ENCODE data around the gene ANXA3.

Gene ANXA3

DNA sequence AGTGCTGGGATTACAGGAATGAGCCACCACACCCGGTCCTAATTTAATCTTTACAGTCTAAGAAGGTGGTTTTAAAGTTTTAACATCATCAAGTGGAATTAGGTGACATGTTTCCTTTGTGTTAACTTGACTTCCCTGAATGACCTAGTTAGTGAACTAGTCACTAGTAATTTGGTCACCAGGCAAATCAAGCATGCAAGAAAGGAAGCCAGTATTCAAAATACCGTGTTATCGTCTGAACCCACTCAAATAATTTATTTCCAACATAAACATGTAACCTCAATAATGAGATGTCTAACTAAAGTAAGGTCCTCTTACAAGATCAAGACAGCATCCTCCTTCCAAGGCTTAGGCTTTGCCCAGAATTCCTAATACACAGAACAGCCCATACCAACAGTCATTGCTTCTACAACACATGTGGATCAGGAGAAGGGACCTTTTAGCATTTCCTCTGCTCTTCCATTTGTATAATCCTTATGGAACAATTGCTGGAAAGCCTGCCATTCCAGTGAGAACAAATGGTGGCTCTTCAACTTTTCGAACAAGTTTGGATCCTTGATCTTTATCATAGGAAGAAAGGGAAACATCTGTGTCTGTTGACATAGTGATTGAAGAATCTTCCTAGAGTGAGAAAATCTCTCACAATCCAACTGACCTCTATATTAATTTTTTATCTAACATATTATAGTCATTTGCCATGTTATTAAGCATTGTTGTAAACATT lies 97.2 kb downstream of the ANXA3 start:
- no peak for DNase-seq

DNA sequence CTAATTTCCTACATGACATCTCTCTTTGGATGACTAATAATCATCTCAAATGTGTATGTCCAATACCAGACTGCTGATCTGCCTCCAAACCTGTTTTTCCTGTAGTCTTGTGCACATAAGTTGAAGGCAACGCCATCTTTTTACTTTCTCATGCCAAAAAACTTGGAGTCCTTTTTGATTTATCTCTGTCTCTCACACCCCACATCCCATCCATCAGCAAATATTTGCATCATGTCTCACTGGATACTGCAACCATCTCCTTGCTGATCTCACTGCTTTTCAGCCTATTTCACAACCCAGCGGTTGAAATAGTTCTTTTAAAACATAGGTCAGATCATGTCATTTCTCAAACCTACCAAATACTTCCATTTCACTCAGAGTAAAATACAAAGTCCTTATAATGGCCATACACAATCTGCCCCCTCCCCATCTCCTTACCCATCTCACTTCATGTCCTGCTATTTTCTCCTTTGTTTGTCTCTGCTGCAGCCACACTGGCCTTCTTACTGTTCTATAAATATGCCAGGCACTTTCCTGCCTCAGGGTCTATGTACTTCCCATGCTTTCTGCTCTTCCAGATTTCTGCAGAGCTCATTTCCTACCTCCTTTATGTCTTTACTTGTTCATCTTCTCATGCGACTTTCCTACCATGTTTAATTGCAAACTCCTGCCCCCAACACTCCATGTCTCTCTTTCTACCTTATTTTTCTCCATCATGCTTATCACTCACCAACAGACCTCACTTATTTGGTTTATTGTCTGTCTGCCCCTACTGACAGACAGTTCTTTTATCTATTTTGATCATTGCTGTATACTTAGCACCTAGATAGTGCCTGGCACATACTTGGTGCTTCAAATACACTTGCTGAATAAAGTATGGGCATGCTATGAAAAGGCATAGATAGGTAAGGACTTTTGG lies 98.8 kb downstream of the ANXA3 start:
- no peak for DNase-seq

GRCh38 chr4:78651250-78651860 lies 99.8 kb downstream of the ANXA3 start:
- no peak for DNase-seq

DNA sequence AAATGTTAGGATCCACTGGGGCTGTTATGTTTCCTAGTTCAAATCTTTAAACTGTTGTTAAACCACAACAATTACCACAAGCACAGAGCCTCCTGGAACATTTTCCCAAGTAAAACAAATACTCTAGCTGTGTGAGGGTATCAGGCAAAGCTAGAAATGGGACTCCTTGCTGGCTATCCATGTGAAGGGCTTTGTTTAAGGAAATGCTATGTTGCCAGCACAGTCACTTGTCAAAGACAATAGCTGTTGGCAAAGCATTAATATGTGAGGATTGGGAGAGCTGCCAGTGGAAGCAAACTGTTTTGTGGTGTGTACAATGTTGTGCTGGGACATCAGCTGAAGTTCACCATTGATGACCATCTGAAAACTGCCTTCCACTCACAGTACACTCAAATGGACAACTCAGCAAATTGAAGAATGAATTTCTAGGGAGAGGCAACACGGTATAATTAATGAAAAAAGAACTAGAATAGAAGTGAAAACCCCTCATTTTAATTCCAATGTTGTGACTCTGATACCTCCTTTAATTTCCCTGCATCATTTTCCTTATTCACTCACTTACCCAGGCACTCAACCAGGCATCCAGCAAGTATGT lies 100.8 kb downstream of the ANXA3 start:
- DNase-seq, result no peak

- no peak for DNase-seq
These were observed 102.1 kb downstream of the ANXA3 start for GRCh38 chr4:78653655-78654054.

DNA sequence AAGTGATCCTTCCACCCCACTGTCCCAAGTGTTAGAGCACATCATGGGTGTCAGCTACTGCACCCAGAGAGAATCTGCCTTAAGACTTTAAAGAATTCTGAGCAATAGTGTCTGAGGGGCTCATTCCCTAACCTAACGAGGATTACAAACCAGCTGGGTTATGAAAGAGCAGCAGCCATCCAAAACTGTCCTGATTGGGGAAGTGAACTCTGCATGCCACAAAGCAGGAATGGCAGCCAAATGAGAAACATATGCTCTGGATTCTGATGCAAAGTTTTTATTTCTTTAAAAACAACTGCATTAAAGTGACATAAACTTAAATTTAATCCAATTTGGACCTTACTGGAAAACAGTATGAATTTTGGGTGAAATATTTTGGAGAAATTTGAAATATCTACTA lies 103.2 kb downstream of the ANXA3 start:
- no peak for DNase-seq

DNA sequence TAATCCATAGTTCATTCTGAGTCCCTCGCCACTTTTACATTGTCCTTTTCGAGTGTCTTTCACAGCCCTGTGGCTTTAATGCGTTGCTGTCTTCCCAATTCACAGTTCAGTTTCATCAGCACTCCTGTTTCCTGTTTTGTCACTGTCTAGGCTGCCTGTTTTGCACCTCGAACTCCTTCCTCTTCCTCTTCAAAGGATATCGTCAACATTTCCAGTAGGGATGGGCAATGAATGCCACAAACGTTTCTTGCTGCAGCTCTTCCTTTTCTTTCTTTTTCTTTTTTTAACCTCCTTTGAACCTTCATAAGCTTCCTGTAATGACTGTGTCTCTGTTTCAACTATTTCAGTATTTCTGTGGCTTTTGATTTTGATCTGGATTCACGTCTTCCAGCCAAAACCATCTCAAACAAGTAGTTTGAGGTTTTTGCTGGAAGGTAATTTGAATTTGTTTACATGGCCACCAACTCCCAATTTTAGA lies 105.4 kb downstream of the ANXA3 start:
- DNase-seq, result no peak

DNA sequence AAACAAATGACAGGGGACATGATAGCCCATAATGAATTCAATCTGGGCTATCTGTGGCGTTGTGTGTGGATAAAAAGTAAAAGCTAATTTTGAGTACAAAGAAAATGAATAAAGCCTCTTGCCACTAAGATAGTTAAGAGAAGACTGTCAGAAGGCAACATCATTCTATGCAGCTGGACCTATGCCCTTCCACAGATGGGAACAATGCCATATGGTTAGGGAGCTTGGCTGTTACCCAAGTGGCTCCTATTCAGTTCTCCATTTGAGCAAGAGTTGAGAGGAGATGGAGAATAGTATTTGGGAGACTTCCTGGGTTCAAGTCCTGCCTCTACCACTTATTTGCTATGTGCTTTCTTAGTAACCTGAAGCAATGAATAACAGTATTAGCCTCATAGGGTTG lies 107.7 kb downstream of the ANXA3 start:
- DNase-seq, result no peak

DNA sequence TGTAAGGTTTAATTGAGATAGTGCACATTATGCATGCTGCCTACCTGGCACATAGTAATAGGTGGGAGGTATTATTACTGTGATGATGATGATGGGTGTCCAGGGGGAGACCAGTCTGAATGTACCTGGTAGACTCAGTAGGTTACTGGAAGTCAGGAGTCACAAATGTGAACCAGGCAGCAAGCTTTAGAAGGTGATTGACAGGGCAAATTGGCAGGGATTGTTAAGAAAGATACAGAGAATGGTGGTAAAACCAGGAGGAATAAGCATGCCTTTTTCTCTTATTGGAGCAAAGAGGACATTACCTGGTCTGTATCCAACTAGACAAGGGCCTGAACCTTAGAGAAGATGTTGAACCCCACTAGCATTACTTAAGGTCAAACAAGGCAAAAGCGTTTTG lies 108.1 kb downstream of the ANXA3 start:
- no peak for DNase-seq

All from activated naive CD4-positive, alpha-beta T cell treated with Interleukin-2 at 50 U/mL for 16 hours (primary cell).